ENCODE data around the gene OR10H3.

GRCh38 chr19:15730538-15730937 lies 7.2 kb upstream of the OR10H3 start:
- TF ChIP-seq CTCF (IDR thresholded peaks at IDR 0.05; ENCODE audit: insufficient read depth, low read depth, low read length) = no peak
- no peak for TF ChIP-seq EZH2 (IDR thresholded peaks at IDR 0.05; ENCODE audit: insufficient read depth, low read length)

All from astrocyte (in vitro differentiated cells and primary cell).